Stomach (tissue), 9 donors: ENCODE measurements around the gene TNFRSF21. TPM values are rescaled to one million over a fixed set of nuclear protein-coding genes. Genes with fewer than 3 reads are reported as not detected.
A peak's percentile ranks its signal among the peaks of the same experiment; 100 is the strongest.
"Not testable (repeated sequence)": the region's sequence is repeated elsewhere in the genome, so short reads cannot be mapped to it uniquely, and the experiment has no call there.

Experiments
- DNase-seq, 2 donors: peaks; one replicate each; pipeline versions ENCODE4 v3.0.0 to v3.0.0-alpha.2; 2013 to 2019
- H3K27ac ChIP-seq, 5 donors: fragments of 200-600 bp in 4 of 5; sonication (generic) in 4 of 5; one replicate each; pipeline ENCODE4 v1.5.1; 2013 to 2019; ENCODE audit warnings: mild to moderate bottlenecking in 1 of 5, moderate library complexity in 1 of 5
- H3K27me3 ChIP-seq, 3 donors: fragments of 200-600 bp; sonication (generic); one replicate each; pipeline ENCODE4 v1.5.1; 2017 to 2019; ENCODE audit warnings: mixed run types in 1 of 3
- H3K36me3 ChIP-seq, 4 donors: fragments of 200-600 bp; sonication (generic); 1 replicate in 3 of 4; 2 replicates in 1 of 4; pipeline ENCODE4 v1.5.1; 2016 to 2019
- H3K4me1 ChIP-seq, 4 donors: fragments of 200-600 bp; sonication (generic); one replicate each; pipeline ENCODE4 v1.5.1; 2016 to 2019
- H3K4me3 ChIP-seq, 4 donors: fragments of 200-600 bp; sonication (generic) in 3 of 4; one replicate each; pipeline ENCODE4 v1.5.1; 2016 to 2019; ENCODE audit warnings: mild to moderate bottlenecking in 1 of 4
- H3K9me3 ChIP-seq, 4 donors: fragments of 200-600 bp; sonication (generic); one replicate each; pipeline ENCODE4 v1.5.1; 2016 to 2019
- CTCF ChIP-seq, 7 experiments: fragments of 450-650 bp in 4 of 7; fragments of 200-600 bp in 3 of 7; sonication (generic) in 3 of 7; IDR thresholded peaks; one replicate each; pipeline ENCODE4 v1.5.1; 2016 to 2019; ENCODE audit warnings: antibody characterized with exemption in 7 of 7, control low read depth in 2 of 7, mild to moderate bottlenecking in 1 of 7
- EP300 ChIP-seq: sonication (generic); formaldehyde crosslinking; IDR thresholded peaks from one replicate; pipeline ENCODE4 v1.6.1; 2017; ENCODE audit warnings: antibody characterized with exemption
- POLR2A ChIP-seq, 4 donors: fragments of 450-650 bp; IDR thresholded peaks; one replicate each; pipeline ENCODE4 v1.6.1; 2016; ENCODE audit warnings: antibody characterized with exemption in 4 of 4, control low read depth in 2 of 4, mild to moderate bottlenecking in 1 of 4, moderate library complexity in 1 of 4
- POLR2AphosphoS5 ChIP-seq, 3 donors: sonication (generic); formaldehyde crosslinking; IDR thresholded peaks; one replicate each; pipeline ENCODE4 v1.6.1; 2016; ENCODE audit warnings: antibody characterized with exemption in 3 of 3
- WGBS, 5 donors: extraction: QIAGEN DNeasy Blood & Tissue Kit in 3 of 5; methylation state at CpG; one replicate each; pipeline versions ENCODE4 v1.1.5 to v1.1.7; 2013 to 2018; 5-methylcytosine and 5-hydroxymethylcytosine counted together
- intact Hi-C: fragments of 100-400 bp; cut with DNase I; formaldehyde crosslinking; loops from one replicate; pipeline ENCODE4 v1.15.1; 2023; ENCODE audit warnings: low total_unique reads
- polyA plus RNA-seq, 3 donors: library from polyadenylated mRNA; stranded (reverse); fragments of 200-250 nt; gene quantifications; one replicate each; pipeline ENCODE4 v1.2.3, GENCODE V29; 2013
- total RNA-seq, 5 donors: library from RNA; depleted of rRNA; stranded (reverse); fragments of >200 nt; gene quantifications; one replicate each; pipeline versions ENCODE4 v1.1.0 to v1.2.3, GENCODE V29; 2014 to 2016
- donor health status: healthy with polysubstance abuse.
- donor health status: Bipolar disorder and iron deficiency.
- donor health status: healthy.

Gene TNFRSF21
- total and polyA plus RNA-seq, 8 donors: 24.7 to 112 (median 41.3) TPM

GRCh38 chr6:47276377-47276776, 33.3 kb downstream of the TNFRSF21 start:
- Histone ChIP-seq H3K27ac (no peak overlapping the region), H3K27me3 (no peaks in the 10 kb centered on the region), H3K36me3 (peaks cover 9 to 37% (median 16%) of the 10 kb centered on the region in 4 donors), H3K4me3 (no peak overlapping the region), H3K9me3 (no peaks in the 10 kb centered on the region), H3K4me1 (peaks cover 0 to 33% (median 16%) of the 10 kb centered on the region in 4 donors)
- 64 to 85% (median 77%) methylated on average over 3 of the region's 3 CpGs for WGBS, 5 donors
- peak in 1 of 2 donors; percentile 33 for DNase-seq
- intact Hi-C loops: no loop called here
- no peak for TF ChIP-seq CTCF (IDR thresholded peaks at IDR 0.05)
- TF ChIP-seq EP300: no peak

- Histone ChIP-seq H3K27me3 (no peaks in the 10 kb centered on the region), H3K4me1 (peaks cover 0 to 33% (median 14%) of the 10 kb centered on the region in 4 donors), H3K36me3 (peaks cover 9 to 32% (median 16%) of the 10 kb centered on the region in 4 donors), H3K9me3 (no peaks in the 10 kb centered on the region), H3K27ac (no peak overlapping the region), H3K4me3 (no peak overlapping the region)
- no peak for DNase-seq
- intact Hi-C loops: no loop called here
- TF ChIP-seq CTCF (IDR thresholded peaks at IDR 0.05) (no peak), EP300 (no peak), POLR2A (IDR thresholded peaks at IDR 0.05) (no peak), POLR2AphosphoS5 (IDR thresholded peaks at IDR 0.05) (no peak)
- WGBS, 5 donors: 74 to 89% (median 84%) methylated on average over 2 of the region's 2 CpGs
These were observed 34.1 kb downstream of the TNFRSF21 start for GRCh38 chr6:47275640-47276039.

- DNase-seq, H3K4me3 ChIP-seq, H3K27ac ChIP-seq, H3K9me3 ChIP-seq, H3K27me3 ChIP-seq, intact Hi-C loops: not testable (repeated sequence)
- H3K4me1 ChIP-seq: peaks cover 0 to 33% (median 11%) of the 10 kb centered on the region in 4 donors
- H3K36me3 ChIP-seq: peaks cover 9 to 32% (median 16%) of the 10 kb centered on the region in 4 donors
- WGBS, 5 donors: 91 to 99% (median 96%) methylated on average over 5 of the region's 5 CpGs
These were observed 34.6 kb downstream of the TNFRSF21 start for GRCh38 chr6:47275132-47275531.

- H3K4me3 ChIP-seq: no peak overlapping the region
- no peak for DNase-seq
- intact Hi-C loops: no loop called here
- H3K27ac ChIP-seq: peak overlapping the region in 1 of 5 donors; percentile 63
- peaks cover 0 to 47% (median 21%) of the 10 kb centered on the region in 4 donors for H3K4me1 ChIP-seq
- 75 to 86% (median 79%) methylated on average over 5 of the region's 5 CpGs for WGBS, 5 donors
- H3K27me3 ChIP-seq: no peaks in the 10 kb centered on the region
- H3K36me3 ChIP-seq: peaks cover 0 to 17% (median 7%) of the 10 kb centered on the region in 4 donors
- TF ChIP-seq POLR2AphosphoS5 (IDR thresholded peaks at IDR 0.05) (no peak), EP300 (no peak), CTCF (IDR thresholded peaks at IDR 0.05) (no peak), POLR2A (IDR thresholded peaks at IDR 0.05) (no peak)
- H3K9me3 ChIP-seq: no peaks in the 10 kb centered on the region
These were observed 41.0 kb downstream of the TNFRSF21 start for GRCh38 chr6:47268572-47269187.

- peaks cover 0 to 56% (median 24%) of the 10 kb centered on the region in 4 donors for H3K4me1 ChIP-seq
- TF ChIP-seq CTCF (IDR thresholded peaks at IDR 0.05): no peak
- TF ChIP-seq POLR2AphosphoS5 (IDR thresholded peaks at IDR 0.05): no peak
- no peak for TF ChIP-seq POLR2A (IDR thresholded peaks at IDR 0.05)
- TF ChIP-seq EP300: no peak
- no peaks in the 10 kb centered on the region for H3K27me3 ChIP-seq
- DNase-seq: no peak
- 83 to 96% (median 89%) methylated on average over 6 of the region's 6 CpGs for WGBS, 5 donors
- H3K4me3 ChIP-seq: no peak overlapping the region
- no peaks in the 10 kb centered on the region for H3K9me3 ChIP-seq
- peaks cover 0 to 25% (median 7%) of the 10 kb centered on the region in 4 donors for H3K36me3 ChIP-seq
- H3K27ac ChIP-seq: no peak overlapping the region
- intact Hi-C loops: no loop called here
These were observed 42.4 kb downstream of the TNFRSF21 start for GRCh38 chr6:47267301-47267700.
